NCI-H2227 treated with DMSO at 0.1 percent for 48 hours (cell line): ENCODE data around the gene SIGLEC15.
A peak's percentile ranks its signal among the peaks of the same experiment; 100 is the strongest.
"Not testable (repeated sequence)": the region's sequence is repeated elsewhere in the genome, so short reads cannot be mapped to it uniquely, and the experiment has no call there.

Experiments used
- DNase-seq: peaks from one replicate; lab custom pipeline; 2025; lab: John Stamatoyannopoulos, UW

SIGLEC15 gene

GRCh38 chr18:45844938-45845337, 19.5 kb downstream of the SIGLEC15 start:
- no peak for DNase-seq

DNA sequence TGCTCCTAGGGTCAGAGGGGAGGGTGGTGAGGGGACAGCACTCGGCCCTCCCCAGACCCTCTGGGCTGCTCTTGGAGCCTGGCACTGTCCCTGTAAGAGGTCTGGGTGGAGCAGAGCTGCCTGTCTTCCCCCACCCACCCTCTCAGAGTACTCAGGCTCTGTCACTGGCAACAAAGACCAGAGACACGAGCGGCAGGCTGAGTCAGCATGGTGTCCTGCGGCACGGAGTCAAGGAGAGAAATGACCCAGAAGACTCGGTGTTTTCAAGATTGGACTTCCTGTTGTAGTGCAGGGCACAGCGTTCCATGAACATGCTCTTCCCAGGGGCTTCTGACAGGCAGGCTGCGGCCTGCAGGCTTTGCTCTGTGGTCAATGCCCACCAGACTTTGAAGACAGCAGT, 19.9 kb downstream of the SIGLEC15 start:
- DNase-seq: no peak

DNA sequence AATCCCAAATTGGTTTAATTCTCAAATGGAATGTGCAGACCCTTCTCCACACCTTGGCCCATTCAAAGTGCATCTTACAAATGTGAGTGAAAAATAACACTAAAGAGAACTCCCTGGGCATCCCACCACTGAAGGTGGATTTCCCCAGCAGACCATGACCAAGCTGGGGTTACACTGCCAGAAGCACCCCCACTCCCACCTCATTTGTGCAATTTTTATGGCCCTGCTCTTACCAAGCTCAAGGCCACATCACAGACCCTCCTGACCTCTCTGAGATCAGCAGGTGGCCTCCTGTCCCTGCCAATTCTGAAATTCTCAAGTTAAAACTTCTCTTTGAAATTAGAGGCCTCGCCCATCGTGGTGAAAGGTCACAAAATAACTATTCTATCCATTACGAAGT, 21.6 kb downstream of the SIGLEC15 start:
- DNase-seq: no peak

- DNase-seq: not testable (repeated sequence)
Measured at GRCh38 chr18:45848643-45849042, 23.2 kb downstream of the SIGLEC15 start.

GRCh38 chr18:45849529-45849928, 24.1 kb downstream of the SIGLEC15 start:
- DNase-seq: no peak

- DNase-seq: no peak
Measured at GRCh38 chr18:45850021-45850420, 24.5 kb downstream of the SIGLEC15 start.

GRCh38 chr18:45851161-45851925, 25.9 kb downstream of the SIGLEC15 start:
- DNase-seq: no peak

DNA sequence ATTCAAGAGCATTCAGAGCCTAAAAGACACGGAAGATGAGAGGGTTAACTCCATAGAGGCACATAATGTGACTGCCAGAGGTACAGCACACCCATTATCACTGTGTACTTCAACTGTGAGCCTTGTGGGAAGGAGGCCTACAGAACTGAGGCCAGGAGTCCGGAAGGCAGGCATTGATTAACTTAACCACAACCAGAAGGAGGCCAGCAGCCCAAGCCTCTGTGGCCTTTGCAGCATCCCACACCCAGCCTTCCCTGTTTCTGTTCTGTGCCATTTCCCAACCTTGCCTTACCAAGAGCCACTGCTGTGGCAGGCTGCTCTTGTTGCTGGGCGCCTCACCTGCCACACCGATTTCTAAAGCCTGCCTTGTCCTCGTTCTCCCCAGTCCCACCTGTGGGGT, 27.2 kb downstream of the SIGLEC15 start:
- DNase-seq: no peak

DNA sequence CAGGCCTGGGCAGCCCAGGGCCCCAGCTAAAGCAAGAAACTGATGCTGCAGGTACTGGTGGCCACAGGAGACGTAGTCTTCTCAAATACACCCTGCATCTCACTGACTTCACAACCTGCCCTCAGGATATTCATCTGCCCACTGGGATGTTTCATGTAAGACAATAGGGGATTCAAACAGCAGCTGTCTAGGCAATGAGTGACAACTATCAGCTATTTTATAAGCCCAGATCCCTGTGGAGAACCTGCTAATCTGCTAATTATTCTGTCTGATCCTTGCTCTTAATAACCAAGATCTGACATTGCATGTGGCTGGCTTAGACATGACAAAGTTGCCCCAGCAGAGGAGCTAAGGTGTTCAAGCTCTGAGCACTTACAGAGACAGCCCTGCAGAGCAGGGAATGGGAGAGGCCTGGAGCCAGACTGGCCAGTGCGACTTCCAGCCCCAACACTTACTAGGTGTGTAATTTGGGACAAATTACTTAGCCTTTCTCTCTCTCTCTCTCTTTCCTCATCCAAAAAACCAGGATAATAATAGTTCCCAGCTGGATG, 28.6 kb downstream of the SIGLEC15 start:
- no peak for DNase-seq

DNA sequence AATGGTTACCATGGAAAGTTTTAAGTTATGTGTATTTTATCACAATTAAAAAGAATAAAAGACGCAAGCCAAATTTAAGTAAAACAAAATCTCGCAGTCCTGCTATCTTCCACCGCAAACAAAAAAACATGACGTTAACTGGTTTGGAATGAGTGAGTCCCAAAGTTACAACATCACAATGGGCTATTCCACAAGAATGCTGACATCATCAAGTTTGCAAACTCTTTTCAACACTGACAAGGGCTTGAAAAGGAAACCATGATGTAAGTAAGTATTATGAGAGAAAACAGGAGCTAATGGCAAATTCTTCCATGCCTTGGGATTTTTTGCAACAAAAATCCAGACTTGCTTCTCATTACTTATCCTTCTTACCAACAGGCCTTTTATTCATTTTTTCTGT, 31.1 kb downstream of the SIGLEC15 start:
- DNase-seq: no peak

- no peak for DNase-seq
Measured at GRCh38 chr18:45859334-45859733, 33.9 kb downstream of the SIGLEC15 start.

DNA sequence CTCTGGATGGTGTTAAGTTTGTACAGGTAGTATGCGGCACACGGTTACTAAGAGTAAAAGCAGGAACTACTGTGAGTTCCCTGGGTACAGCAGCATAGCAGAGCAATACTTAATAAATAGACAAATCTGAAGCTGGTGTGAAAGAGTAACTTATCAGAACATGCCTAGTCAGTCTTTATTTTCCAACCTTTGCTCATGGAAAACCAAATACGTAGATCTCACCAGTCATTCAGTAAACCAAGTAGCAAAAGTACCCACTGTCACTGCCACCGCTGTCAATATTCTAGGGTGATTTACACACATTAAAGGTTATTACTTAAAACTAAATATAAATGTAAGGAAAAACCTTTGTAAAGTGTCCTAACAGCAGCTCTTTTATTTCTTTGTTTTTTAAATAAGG, 35.0 kb downstream of the SIGLEC15 start:
- no peak for DNase-seq

DNA sequence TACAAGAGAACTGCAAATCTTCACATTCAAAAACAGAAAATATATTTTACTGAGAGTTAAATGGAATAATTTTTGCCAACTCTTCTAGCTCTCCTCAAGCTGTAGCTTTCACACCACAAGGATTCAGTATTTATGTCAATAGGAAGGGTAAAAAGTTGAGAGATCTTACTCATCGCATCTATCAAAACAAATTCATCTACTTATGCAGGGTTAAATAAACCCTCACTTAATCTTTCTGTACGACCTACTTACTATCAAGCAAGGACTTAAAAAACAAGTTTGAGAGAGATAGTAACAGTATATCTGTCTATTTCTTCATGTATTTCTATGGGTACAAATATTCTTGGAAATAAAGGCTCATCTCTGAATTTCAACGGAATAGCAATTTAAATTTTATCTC, 35.5 kb downstream of the SIGLEC15 start:
- no peak for DNase-seq

GRCh38 chr18:45861926-45862325, 36.5 kb downstream of the SIGLEC15 start:
- no peak for DNase-seq

DNA sequence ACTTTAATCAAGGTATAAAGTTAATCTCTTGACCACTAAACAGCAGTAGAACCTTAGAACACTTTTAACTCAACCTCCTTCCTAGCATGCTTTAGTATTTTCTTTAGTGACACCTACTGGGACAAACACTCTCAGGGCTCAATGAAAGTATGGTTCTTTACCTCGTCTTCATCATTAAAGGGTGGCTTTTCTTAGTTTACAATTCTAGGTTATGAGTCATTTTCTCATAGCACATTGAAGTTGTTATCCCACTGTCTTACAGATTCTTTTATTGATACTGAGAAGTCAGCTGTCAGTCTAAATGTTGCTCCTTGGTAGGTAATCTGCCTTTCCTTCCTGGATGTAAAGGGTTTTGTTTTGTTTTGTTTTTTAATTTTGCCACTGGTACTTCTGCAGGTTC, 38.0 kb downstream of the SIGLEC15 start:
- no peak for DNase-seq

- no peak for DNase-seq
Measured at GRCh38 chr18:45864081-45864480, 38.6 kb downstream of the SIGLEC15 start.

- DNase-seq: no peak
Measured at GRCh38 chr18:45865466-45865865, 40.0 kb downstream of the SIGLEC15 start.

DNA sequence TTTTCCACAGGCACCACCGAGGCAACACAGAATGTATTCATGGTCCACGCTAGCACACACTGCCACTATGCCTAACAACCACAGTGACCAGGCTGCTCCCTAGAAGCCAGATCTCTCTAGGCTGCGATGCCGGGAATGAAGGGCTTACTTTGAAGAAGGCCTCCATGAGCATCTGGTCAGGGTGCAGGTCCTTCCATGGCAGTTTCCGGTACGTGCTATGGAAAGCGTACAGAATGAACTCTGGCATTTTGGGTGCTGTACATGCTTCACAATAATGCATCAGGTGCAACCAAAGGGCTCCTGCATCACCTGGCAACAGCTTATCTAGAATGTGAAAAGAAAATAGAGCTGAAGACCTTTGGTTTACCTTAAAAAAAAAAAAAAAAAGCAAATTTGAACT, 44.9 kb downstream of the SIGLEC15 start:
- no peak for DNase-seq

DNA sequence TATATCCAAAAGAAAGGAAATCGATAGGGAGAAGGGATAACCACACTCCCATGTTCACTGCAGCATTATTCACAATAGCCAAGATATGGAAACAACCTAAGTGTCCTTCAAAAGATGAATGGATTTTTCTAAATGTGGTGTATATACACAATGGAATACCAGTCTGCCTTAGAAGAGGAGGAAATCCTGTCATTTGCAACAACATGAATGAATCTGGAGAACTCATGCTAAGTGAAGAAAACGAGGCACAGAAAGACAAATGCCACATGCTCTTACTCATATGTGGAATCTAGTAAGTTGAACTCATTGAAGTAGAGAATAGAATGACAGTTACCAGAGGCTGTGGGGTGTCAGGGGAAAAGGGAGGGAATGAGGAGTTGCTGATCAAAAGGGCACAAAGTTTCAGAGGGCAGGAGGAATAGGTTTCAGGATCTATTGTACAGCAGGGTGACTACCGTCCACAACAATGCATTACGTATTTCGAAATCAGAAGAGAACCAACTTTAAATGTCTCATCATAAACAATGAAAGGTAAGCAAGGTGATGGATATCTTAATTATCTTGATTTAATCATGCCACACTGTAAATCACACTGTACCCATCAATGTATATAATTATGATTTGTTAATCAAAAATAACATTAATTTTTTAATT, 46.1 kb downstream of the SIGLEC15 start:
- no peak for DNase-seq

DNA sequence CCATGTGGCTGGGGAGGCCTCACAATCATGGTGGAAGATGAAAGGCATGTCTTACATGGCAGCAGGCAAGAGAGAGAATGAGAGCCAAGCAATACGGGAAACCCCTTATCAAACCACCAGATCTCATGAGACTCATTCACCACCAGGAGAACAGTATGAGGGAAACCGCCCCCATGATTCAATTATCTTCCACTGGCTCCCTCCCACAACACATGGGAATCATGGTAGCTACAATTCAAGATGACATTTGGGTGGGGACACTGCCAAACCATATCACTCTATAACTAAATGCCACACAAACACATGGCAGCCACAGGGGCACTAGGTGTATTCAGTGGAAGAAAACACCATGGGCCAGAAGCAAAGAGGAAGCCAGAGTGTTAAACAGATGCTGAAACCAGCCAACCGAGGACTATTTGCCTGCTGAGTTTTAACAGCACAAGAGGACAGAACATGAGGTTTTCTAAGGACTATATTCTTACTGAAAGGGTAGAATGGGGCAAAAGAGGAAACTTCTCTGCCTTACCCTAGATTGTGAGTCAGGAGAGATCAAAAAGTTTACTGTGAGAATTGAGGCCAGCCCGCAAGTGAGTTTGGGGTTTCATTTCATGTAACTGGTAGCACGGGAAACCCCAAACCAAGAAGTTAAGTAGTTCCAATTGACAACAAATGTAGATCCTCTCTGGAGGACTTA, 49.2 kb downstream of the SIGLEC15 start:
- DNase-seq: no peak

DNA sequence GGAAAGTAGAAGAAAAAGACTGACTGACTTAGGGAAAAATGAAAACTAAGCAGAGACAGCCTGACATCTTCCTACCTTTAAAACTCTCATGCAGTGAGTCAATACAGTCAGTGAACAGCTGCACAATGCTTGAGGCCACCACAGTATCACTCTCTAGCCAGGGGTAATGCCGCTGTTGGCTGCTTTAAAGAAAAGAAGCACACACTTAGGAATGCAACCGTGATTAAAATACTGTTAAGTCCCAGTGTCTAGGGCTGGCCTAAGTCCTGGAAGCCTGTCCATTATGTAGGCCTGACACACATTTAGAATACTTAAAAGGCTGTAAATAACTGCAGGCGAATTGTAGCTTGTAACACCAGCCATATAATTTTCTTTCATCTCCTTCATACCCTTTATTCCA, 50.7 kb downstream of the SIGLEC15 start:
- DNase-seq: peak; percentile 80

DNA sequence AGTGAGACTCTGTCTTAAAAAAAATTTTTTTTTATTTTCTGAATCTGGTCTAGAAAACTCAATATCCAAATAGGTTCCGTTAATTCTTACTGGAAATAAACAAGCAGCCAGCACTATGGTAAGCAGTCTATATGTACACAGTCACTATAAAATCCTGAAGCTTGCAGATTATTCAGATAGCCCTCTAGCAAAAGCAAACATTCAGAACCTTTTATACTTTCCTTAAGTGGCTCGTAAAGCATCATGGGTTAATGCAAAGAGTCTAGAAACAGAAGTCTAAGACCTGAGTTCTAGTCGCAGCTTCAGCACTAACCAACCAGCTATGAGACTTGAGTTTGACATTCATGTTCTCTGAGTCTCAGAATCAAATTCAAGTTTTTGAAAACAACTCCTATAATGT, 51.9 kb downstream of the SIGLEC15 start:
- DNase-seq: no peak
